22Rv1 (cell line): Measurements from ENCODE around the gene MYH10.

Experiments
- H3K27ac ChIP-seq: fragments of 450-650 bp; 2 replicates; pipeline ENCODE4 v1.5.1; 2017
- CTCF ChIP-seq: fragments of 450-650 bp; IDR thresholded peaks from 2 replicates; pipeline ENCODE4 v1.5.1; 2017; ENCODE audit warnings: mild to moderate bottlenecking
- ZFX ChIP-seq: fragments of 450-650 bp; IDR thresholded peaks from 2 replicates; pipeline ENCODE4 v1.6.1; 2017; ENCODE audit warnings: antibody characterized with exemption, borderline replicate concordance

Gene MYH10

GRCh38 chr17:8481089-8481488 is 149.4 kb downstream of the MYH10 start:
- no peak for TF ChIP-seq CTCF
- TF ChIP-seq ZFX: no peak
- H3K27ac ChIP-seq: no peak overlapping the region

- no peak overlapping the region for H3K27ac ChIP-seq
- TF ChIP-seq CTCF: no peak
- TF ChIP-seq ZFX: no peak
These were observed 150.2 kb downstream of the MYH10 start for GRCh38 chr17:8480011-8480976.

GRCh38 chr17:8479431-8479947 is 151.0 kb downstream of the MYH10 start:
- no peak overlapping the region for H3K27ac ChIP-seq
- no peak for TF ChIP-seq ZFX
- TF ChIP-seq CTCF: no peak

GRCh38 chr17:8477715-8478441 is 152.6 kb downstream of the MYH10 start:
- no peak overlapping the region for H3K27ac ChIP-seq
- no peak for TF ChIP-seq CTCF

- TF ChIP-seq ZFX (no peak), CTCF (no peak)
These were observed 153.4 kb downstream of the MYH10 start for GRCh38 chr17:8477171-8477570.

GRCh38 chr17:8476741-8477140 is 153.8 kb downstream of the MYH10 start:
- TF ChIP-seq ZFX (no peak), CTCF (no peak)
- no peak overlapping the region for H3K27ac ChIP-seq

More at GRCh38 chr17:8477171-8477570, 153.4 kb downstream of the MYH10 start:
- H3K27ac ChIP-seq: no peak overlapping the region

- H3K27ac ChIP-seq: no peak overlapping the region
- no peak for TF ChIP-seq CTCF
These were observed 154.7 kb downstream of the MYH10 start for GRCh38 chr17:8475781-8476180.
